ENCODE data around the gene SUPT3H.
"Not testable (repeated sequence)": the region's sequence is repeated elsewhere in the genome, so short reads cannot be mapped to it uniquely, and the experiment has no call there.

Gene SUPT3H

GRCh38 chr6:45294065-45294701 lies 83.6 kb downstream of the SUPT3H start:
- not testable (repeated sequence) for H3K36me3 ChIP-seq (ENCODE audit: control insufficient read depth in 2 of 2, insufficient read depth in 2 of 2, low read length in 2 of 2); H3K4me1 ChIP-seq (ENCODE audit: control insufficient read depth, insufficient read depth, low read length); H3K9ac ChIP-seq (ENCODE audit: low read length in 2 of 2); H3K27me3 ChIP-seq (ENCODE audit: control insufficient read depth in 1 of 2, insufficient read depth in 2 of 2, low read length in 2 of 2); H3K4me3 ChIP-seq (ENCODE audit: low read length in 2 of 2); H3K9me3 ChIP-seq (ENCODE audit: control insufficient read depth in 2 of 2, low read length in 2 of 2); H3K27ac ChIP-seq (ENCODE audit: low read length)

- H3K4me3 ChIP-seq (ENCODE audit: low read length in 2 of 2), result no peak overlapping the region
Observed at GRCh38 chr6:45293306-45293705, 84.4 kb downstream of the SUPT3H start.

GRCh38 chr6:45289751-45290514 lies 87.8 kb downstream of the SUPT3H start:
- Histone ChIP-seq H3K36me3 (ENCODE audit: control insufficient read depth in 2 of 2, insufficient read depth in 2 of 2, low read length in 2 of 2) (no peaks in the 10 kb centered on the region), H3K27ac (ENCODE audit: low read length) (no peak overlapping the region), H3K9ac (ENCODE audit: low read length in 2 of 2) (no peak overlapping the region), H3K4me3 (ENCODE audit: low read length in 2 of 2) (no peak overlapping the region), H3K9me3 (ENCODE audit: control insufficient read depth in 2 of 2, low read length in 2 of 2) (no peaks in the 10 kb centered on the region), H3K4me1 (ENCODE audit: control insufficient read depth, insufficient read depth, low read length) (no peaks in the 10 kb centered on the region), H3K27me3 (ENCODE audit: control insufficient read depth in 1 of 2, insufficient read depth in 2 of 2, low read length in 2 of 2) (no peaks in the 10 kb centered on the region)

More at GRCh38 chr6:45293306-45293705, 84.4 kb downstream of the SUPT3H start:
- H3K4me1 ChIP-seq (ENCODE audit: control insufficient read depth, insufficient read depth, low read length), result no peaks in the 10 kb centered on the region
- no peak overlapping the region for H3K27ac ChIP-seq (ENCODE audit: low read length)
- H3K9me3 ChIP-seq (ENCODE audit: control insufficient read depth in 2 of 2, low read length in 2 of 2), result no peaks in the 10 kb centered on the region
- no peak overlapping the region for H3K9ac ChIP-seq (ENCODE audit: low read length in 2 of 2)
- H3K36me3 ChIP-seq (ENCODE audit: control insufficient read depth in 2 of 2, insufficient read depth in 2 of 2, low read length in 2 of 2), result no peaks in the 10 kb centered on the region
- H3K27me3 ChIP-seq (ENCODE audit: control insufficient read depth in 1 of 2, insufficient read depth in 2 of 2, low read length in 2 of 2), result no peaks in the 10 kb centered on the region

- not testable (repeated sequence) for H3K36me3 ChIP-seq (ENCODE audit: control insufficient read depth in 2 of 2, insufficient read depth in 2 of 2, low read length in 2 of 2); H3K27me3 ChIP-seq (ENCODE audit: control insufficient read depth in 1 of 2, insufficient read depth in 2 of 2, low read length in 2 of 2); H3K27ac ChIP-seq (ENCODE audit: low read length); H3K4me3 ChIP-seq (ENCODE audit: low read length in 2 of 2); H3K9ac ChIP-seq (ENCODE audit: low read length in 2 of 2); H3K9me3 ChIP-seq (ENCODE audit: control insufficient read depth in 2 of 2, low read length in 2 of 2); H3K4me1 ChIP-seq (ENCODE audit: control insufficient read depth, insufficient read depth, low read length)
Observed at GRCh38 chr6:45286707-45287106, 91.0 kb downstream of the SUPT3H start.

- no peaks in the 10 kb centered on the region for H3K27me3 ChIP-seq (ENCODE audit: control insufficient read depth in 1 of 2, insufficient read depth in 2 of 2, low read length in 2 of 2)
- no peaks in the 10 kb centered on the region for H3K9me3 ChIP-seq (ENCODE audit: control insufficient read depth in 2 of 2, low read length in 2 of 2)
- no peaks in the 10 kb centered on the region for H3K36me3 ChIP-seq (ENCODE audit: control insufficient read depth in 2 of 2, insufficient read depth in 2 of 2, low read length in 2 of 2)
- H3K27ac ChIP-seq (ENCODE audit: low read length), result no peak overlapping the region
- H3K4me3 ChIP-seq (ENCODE audit: low read length in 2 of 2), result no peak overlapping the region
- no peaks in the 10 kb centered on the region for H3K4me1 ChIP-seq (ENCODE audit: control insufficient read depth, insufficient read depth, low read length)
- no peak overlapping the region for H3K9ac ChIP-seq (ENCODE audit: low read length in 2 of 2)
Observed at GRCh38 chr6:45278367-45278766, 99.4 kb downstream of the SUPT3H start.

GRCh38 chr6:45277741-45278140 lies 100.0 kb downstream of the SUPT3H start:
- not testable (repeated sequence) for H3K27ac ChIP-seq (ENCODE audit: low read length); H3K36me3 ChIP-seq (ENCODE audit: control insufficient read depth in 2 of 2, insufficient read depth in 2 of 2, low read length in 2 of 2); H3K9ac ChIP-seq (ENCODE audit: low read length in 2 of 2); H3K4me3 ChIP-seq (ENCODE audit: low read length in 2 of 2); H3K27me3 ChIP-seq (ENCODE audit: control insufficient read depth in 1 of 2, insufficient read depth in 2 of 2, low read length in 2 of 2); H3K9me3 ChIP-seq (ENCODE audit: control insufficient read depth in 2 of 2, low read length in 2 of 2); H3K4me1 ChIP-seq (ENCODE audit: control insufficient read depth, insufficient read depth, low read length)

GRCh38 chr6:45275358-45275757 lies 102.4 kb downstream of the SUPT3H start:
- Histone ChIP-seq H3K36me3 (ENCODE audit: control insufficient read depth in 2 of 2, insufficient read depth in 2 of 2, low read length in 2 of 2) (no peaks in the 10 kb centered on the region), H3K27ac (ENCODE audit: low read length) (no peak overlapping the region), H3K4me1 (ENCODE audit: control insufficient read depth, insufficient read depth, low read length) (no peaks in the 10 kb centered on the region), H3K27me3 (ENCODE audit: control insufficient read depth in 1 of 2, insufficient read depth in 2 of 2, low read length in 2 of 2) (no peaks in the 10 kb centered on the region), H3K4me3 (ENCODE audit: low read length in 2 of 2) (no peak overlapping the region), H3K9me3 (ENCODE audit: control insufficient read depth in 2 of 2, low read length in 2 of 2) (no peaks in the 10 kb centered on the region), H3K9ac (ENCODE audit: low read length in 2 of 2) (no peak overlapping the region)

- no peaks in the 10 kb centered on the region for H3K4me1 ChIP-seq (ENCODE audit: control insufficient read depth, insufficient read depth, low read length)
Observed at GRCh38 chr6:45272626-45273025, 105.1 kb downstream of the SUPT3H start.

GRCh38 chr6:45265246-45265645 lies 112.5 kb downstream of the SUPT3H start:
- H3K9ac ChIP-seq (ENCODE audit: low read length in 2 of 2), result no peak overlapping the region
- no peak overlapping the region for H3K27ac ChIP-seq (ENCODE audit: low read length)
- H3K27me3 ChIP-seq (ENCODE audit: control insufficient read depth in 1 of 2, insufficient read depth in 2 of 2, low read length in 2 of 2), result no peaks in the 10 kb centered on the region
- no peaks in the 10 kb centered on the region for H3K4me1 ChIP-seq (ENCODE audit: control insufficient read depth, insufficient read depth, low read length)
- H3K9me3 ChIP-seq (ENCODE audit: control insufficient read depth in 2 of 2, low read length in 2 of 2), result no peaks in the 10 kb centered on the region
- no peak overlapping the region for H3K4me3 ChIP-seq (ENCODE audit: low read length in 2 of 2)
- H3K36me3 ChIP-seq (ENCODE audit: control insufficient read depth in 2 of 2, insufficient read depth in 2 of 2, low read length in 2 of 2), result no peaks in the 10 kb centered on the region

More at GRCh38 chr6:45272626-45273025, 105.1 kb downstream of the SUPT3H start:
- Histone ChIP-seq H3K4me3 (ENCODE audit: low read length in 2 of 2) (no peak overlapping the region), H3K9me3 (ENCODE audit: control insufficient read depth in 2 of 2, low read length in 2 of 2) (no peaks in the 10 kb centered on the region), H3K27ac (ENCODE audit: low read length) (no peak overlapping the region), H3K9ac (ENCODE audit: low read length in 2 of 2) (no peak overlapping the region), H3K27me3 (ENCODE audit: control insufficient read depth in 1 of 2, insufficient read depth in 2 of 2, low read length in 2 of 2) (no peaks in the 10 kb centered on the region), H3K36me3 (ENCODE audit: control insufficient read depth in 2 of 2, insufficient read depth in 2 of 2, low read length in 2 of 2) (no peaks in the 10 kb centered on the region)

GRCh38 chr6:45260696-45261095 lies 117.0 kb downstream of the SUPT3H start:
- no peaks in the 10 kb centered on the region for H3K27me3 ChIP-seq (ENCODE audit: control insufficient read depth in 1 of 2, insufficient read depth in 2 of 2, low read length in 2 of 2)
- H3K9ac ChIP-seq (ENCODE audit: low read length in 2 of 2), result no peak overlapping the region

More at GRCh38 chr6:45260696-45261095, 117.0 kb downstream of the SUPT3H start:
- H3K4me3 ChIP-seq (ENCODE audit: low read length in 2 of 2), result no peak overlapping the region
- no peak overlapping the region for H3K27ac ChIP-seq (ENCODE audit: low read length)
- H3K4me1 ChIP-seq (ENCODE audit: control insufficient read depth, insufficient read depth, low read length), result no peaks in the 10 kb centered on the region
- H3K9me3 ChIP-seq (ENCODE audit: control insufficient read depth in 2 of 2, low read length in 2 of 2), result no peaks in the 10 kb centered on the region
- H3K36me3 ChIP-seq (ENCODE audit: control insufficient read depth in 2 of 2, insufficient read depth in 2 of 2, low read length in 2 of 2), result no peaks in the 10 kb centered on the region
